ENCODE measurements around the gene ANKRD55. TPM values are rescaled to one million over a fixed set of nuclear protein-coding genes. Genes with fewer than 3 reads are reported as not detected.

The ANKRD55 gene
- total RNA-seq, 2 experiments from 2014 or later, result 9.7 to 10.2 TPM

DNA sequence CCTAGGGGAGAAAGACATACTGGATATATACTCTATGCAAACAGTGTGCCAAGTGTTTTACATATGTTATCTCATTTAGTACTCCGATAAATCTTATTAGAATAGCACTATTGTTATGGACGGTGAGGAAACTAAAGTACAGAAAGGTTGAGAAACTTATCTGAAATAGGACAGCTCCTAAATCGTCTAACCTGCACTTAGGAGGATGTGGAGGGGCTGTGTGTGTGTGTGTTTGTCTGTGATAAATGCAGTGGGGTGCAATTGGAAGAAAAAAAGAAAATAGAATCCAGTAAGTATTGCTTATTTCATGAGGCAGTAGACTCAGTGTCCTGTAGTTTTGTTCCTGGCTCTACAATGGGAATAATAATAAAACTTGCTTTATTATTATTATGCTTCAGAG is 131.9 kb downstream of the ANKRD55 start:
- H3K27me3 Mint-ChIP-seq, result no peaks in the 10 kb centered on the region
- ATAC-seq (ENCODE audit: poor library complexity), result no peak

DNA sequence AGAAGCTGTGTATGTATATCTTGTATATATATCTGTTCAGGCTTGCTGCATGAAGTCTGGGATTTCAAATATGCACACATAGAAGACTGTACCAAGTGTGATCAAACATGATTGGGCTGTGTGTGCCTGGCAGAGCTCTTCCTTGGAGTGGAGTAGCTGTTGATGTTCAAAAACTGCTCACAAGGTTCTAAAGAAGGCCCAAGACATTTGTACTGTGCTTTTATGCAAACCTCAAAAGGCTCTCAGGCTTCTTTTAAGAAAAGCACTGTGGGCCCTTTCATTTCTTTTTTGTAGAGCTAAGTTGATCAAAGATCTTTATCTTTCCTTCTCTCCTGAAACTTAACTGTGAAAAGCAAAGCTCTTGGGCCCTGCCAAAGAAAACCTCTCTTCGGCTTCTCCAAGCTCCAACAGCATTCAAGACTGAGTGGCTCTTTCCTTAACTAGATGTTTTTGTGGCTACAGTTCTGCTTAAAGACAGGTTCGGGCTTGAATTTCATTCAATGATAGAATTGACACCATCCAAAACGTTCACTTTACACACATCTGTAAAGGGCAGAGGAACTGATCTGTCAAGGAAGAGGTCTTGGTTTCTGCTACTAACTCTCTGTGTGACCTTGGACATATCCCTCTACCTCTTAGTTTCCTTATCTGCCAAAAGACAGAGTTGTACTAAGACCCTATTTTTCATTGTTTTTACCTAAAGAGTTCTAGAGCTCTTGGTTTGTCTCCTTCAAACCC is 132.5 kb downstream of the ANKRD55 start:
- no peak overlapping the region for H3K4me3 ChIP-seq (ENCODE audit: low read length)
- TF ChIP-seq, protein P1, sequence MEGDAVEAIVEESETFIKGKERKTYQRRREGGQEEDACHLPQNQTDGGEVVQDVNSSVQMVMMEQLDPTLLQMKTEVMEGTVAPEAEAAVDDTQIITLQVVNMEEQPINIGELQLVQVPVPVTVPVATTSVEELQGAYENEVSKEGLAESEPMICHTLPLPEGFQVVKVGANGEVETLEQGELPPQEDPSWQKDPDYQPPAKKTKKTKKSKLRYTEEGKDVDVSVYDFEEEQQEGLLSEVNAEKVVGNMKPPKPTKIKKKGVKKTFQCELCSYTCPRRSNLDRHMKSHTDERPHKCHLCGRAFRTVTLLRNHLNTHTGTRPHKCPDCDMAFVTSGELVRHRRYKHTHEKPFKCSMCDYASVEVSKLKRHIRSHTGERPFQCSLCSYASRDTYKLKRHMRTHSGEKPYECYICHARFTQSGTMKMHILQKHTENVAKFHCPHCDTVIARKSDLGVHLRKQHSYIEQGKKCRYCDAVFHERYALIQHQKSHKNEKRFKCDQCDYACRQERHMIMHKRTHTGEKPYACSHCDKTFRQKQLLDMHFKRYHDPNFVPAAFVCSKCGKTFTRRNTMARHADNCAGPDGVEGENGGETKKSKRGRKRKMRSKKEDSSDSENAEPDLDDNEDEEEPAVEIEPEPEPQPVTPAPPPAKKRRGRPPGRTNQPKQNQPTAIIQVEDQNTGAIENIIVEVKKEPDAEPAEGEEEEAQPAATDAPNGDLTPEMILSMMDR (IDR thresholded peaks at IDR 0.05), result no peak
- H3K9me3 ChIP-seq (ENCODE audit: control insufficient read depth in 1 of 2, insufficient read depth in 1 of 2, low read length in 2 of 2), result no peaks in the 10 kb centered on the region
- H3K9me3 Mint-ChIP-seq, result peaks cover 2% of the 10 kb centered on the region
- DNase-seq (peak in 4 of 14 experiments; percentile 15 to 43 (median 33)), ATAC-seq (ENCODE audit: poor library complexity) (peak; percentile 39)
- peaks cover 22% of the 10 kb centered on the region for H3K36me3 Mint-ChIP-seq (ENCODE audit: low read depth)
- peak overlapping the region; percentile 62 for H3K4me3 Mint-ChIP-seq
- H3K36me3 ChIP-seq (ENCODE audit: insufficient read depth, low read length), result no peaks in the 10 kb centered on the region
- H3K4me1 ChIP-seq (ENCODE audit: insufficient read depth, low read length), result peaks cover 48% of the 10 kb centered on the region
- H3K4me1 Mint-ChIP-seq (ENCODE audit: low read depth), result peaks cover 87% of the 10 kb centered on the region
- no peaks in the 10 kb centered on the region for H3K27me3 ChIP-seq (ENCODE audit: control insufficient read depth in 1 of 2, insufficient read depth in 2 of 2, low read length in 2 of 2)
- CTCF ChIA-PET, result interaction anchor here (0.6 to 1.6 kb wide), 3 partner anchors 28 to 123 kb away, joined by 3 to 4 read pairs (median 3); no protein-coding TSS in a partner anchor
- peak overlapping the region; percentile 63 to 72 for H3K27ac ChIP-seq (ENCODE audit: low read depth in 1 of 2, low read length in 2 of 2)
- POLR2A ChIA-PET, result interaction anchor here (0.8 to 4.1 kb wide), 21 partner anchors 9 to 138 kb away, joined by 3 to 38 read pairs (median 4); partner anchors contain the start of gene IL6ST
- H3K27ac Mint-ChIP-seq, result peak overlapping the region; percentile 88
- H3K27me3 Mint-ChIP-seq, result no peaks in the 10 kb centered on the region
- intact Hi-C loops (cut with DNase I, micrococcal nuclease), result loop anchor here (5.0 kb wide), 2 partner anchors 43 to 102 kb away; no protein-coding TSS in a partner anchor

More for the DNA sequence above, 131.9 kb downstream of the ANKRD55 start:
- H3K4me1 ChIP-seq (ENCODE audit: insufficient read depth, low read length), result peaks cover 51% of the 10 kb centered on the region
- H3K36me3 Mint-ChIP-seq (ENCODE audit: low read depth), result peaks cover 22% of the 10 kb centered on the region
- H3K36me3 ChIP-seq (ENCODE audit: insufficient read depth, low read length), result no peaks in the 10 kb centered on the region
- ChIA-PET POLR2A (interaction anchor here (0.8 to 4.1 kb wide), 21 partner anchors 10 to 118 kb away, joined by 3 to 38 read pairs (median 5); partner anchors contain the start of gene IL6ST), CTCF (interaction anchor here (0.6 to 1.6 kb wide), 3 partner anchors 27 to 123 kb away, joined by 3 to 4 read pairs (median 3); no protein-coding TSS in a partner anchor)
- peak overlapping the region; percentile 88 for H3K27ac Mint-ChIP-seq
- peak overlapping the region; percentile 62 for H3K4me3 Mint-ChIP-seq
- H3K9me3 Mint-ChIP-seq, result peaks cover 2% of the 10 kb centered on the region
- no peak for DNase-seq
- peak overlapping the region; percentile 63 to 72 for H3K27ac ChIP-seq (ENCODE audit: low read depth in 1 of 2, low read length in 2 of 2)
- no peaks in the 10 kb centered on the region for H3K9me3 ChIP-seq (ENCODE audit: control insufficient read depth in 1 of 2, insufficient read depth in 1 of 2, low read length in 2 of 2)
- no peaks in the 10 kb centered on the region for H3K27me3 ChIP-seq (ENCODE audit: control insufficient read depth in 1 of 2, insufficient read depth in 2 of 2, low read length in 2 of 2)
- H3K4me1 Mint-ChIP-seq (ENCODE audit: low read depth), result peaks cover 88% of the 10 kb centered on the region
- no peak overlapping the region for H3K4me3 ChIP-seq (ENCODE audit: low read length)
- TF ChIP-seq, protein P1 (IDR thresholded peaks at IDR 0.05), result no peak
- intact Hi-C loops (cut with DNase I, micrococcal nuclease), result loop anchor here (5.0 kb wide), 2 partner anchors 44 to 101 kb away; no protein-coding TSS in a partner anchor

- POLR2A ChIA-PET, result interaction anchor here (1.1 to 4.1 kb wide), 8 partner anchors 8 to 113 kb away, joined by 3 to 38 read pairs (median 9); partner anchors contain the start of gene IL6ST
- peaks cover 2% of the 10 kb centered on the region for H3K9me3 Mint-ChIP-seq
- Histone ChIP-seq H3K9me3 (ENCODE audit: control insufficient read depth in 1 of 2, insufficient read depth in 1 of 2, low read length in 2 of 2) (no peaks in the 10 kb centered on the region), H3K4me1 (ENCODE audit: insufficient read depth, low read length) (peaks cover 52% of the 10 kb centered on the region), H3K27me3 (ENCODE audit: control insufficient read depth in 1 of 2, insufficient read depth in 2 of 2, low read length in 2 of 2) (no peaks in the 10 kb centered on the region), H3K36me3 (ENCODE audit: insufficient read depth, low read length) (no peaks in the 10 kb centered on the region), H3K4me3 (ENCODE audit: low read length) (no peak overlapping the region), H3K27ac (ENCODE audit: low read depth in 1 of 2, low read length in 2 of 2) (peak overlapping the region; percentile 19 to 25)
- TF ChIP-seq, protein P1 (IDR thresholded peaks at IDR 0.05), result no peak
- peaks cover 87% of the 10 kb centered on the region for H3K4me1 Mint-ChIP-seq (ENCODE audit: low read depth)
- DNase-seq (no peak), ATAC-seq (ENCODE audit: poor library complexity) (no peak)
- peak overlapping the region; percentile 88 for H3K27ac Mint-ChIP-seq
- peaks cover 22% of the 10 kb centered on the region for H3K36me3 Mint-ChIP-seq (ENCODE audit: low read depth)
- intact Hi-C loops (cut with DNase I, micrococcal nuclease), result no loop called here
- CTCF ChIA-PET, result no interaction called here
- no peaks in the 10 kb centered on the region for H3K27me3 Mint-ChIP-seq
- H3K4me3 Mint-ChIP-seq, result peak overlapping the region; percentile 21
Measured at GRCh38 chr5:56099346-56099745, 133.8 kb downstream of the ANKRD55 start.
